HG03045 (cell line): ENCODE data around the gene CCDC54.
"Not testable (repeated sequence)": the region's sequence is repeated elsewhere in the genome, so short reads cannot be mapped to it uniquely, and the experiment has no call there.

Source experiments
- ATAC-seq: cut with Tn5 transposase; IDR thresholded peaks from one replicate; pipeline ENCODE4 v1.9.1; 2021; ENCODE audit warnings: mild to moderate bottlenecking, moderate library complexity; ENCODE audit not compliant: unreplicated experiment

Gene CCDC54

DNA sequence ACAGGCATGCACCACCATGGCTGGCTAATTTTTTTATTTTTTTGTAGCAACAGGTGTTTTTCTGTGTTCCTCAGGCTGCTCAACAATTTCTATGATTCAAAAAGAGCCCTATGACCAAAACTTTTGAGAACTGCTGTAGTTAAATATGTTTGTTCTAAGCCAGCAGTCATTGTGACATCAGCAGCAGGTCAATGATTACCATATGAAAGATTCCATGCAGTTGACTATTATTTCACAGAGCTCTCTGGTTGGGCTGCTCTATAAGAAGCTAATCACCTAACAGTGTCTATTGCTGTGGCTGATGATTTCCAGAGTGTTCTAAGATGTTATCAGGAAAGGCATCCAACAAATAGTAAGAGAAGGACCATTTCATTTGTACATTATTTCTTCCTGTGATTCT is at the start of gene CCDC54:
Gene CCDC54, plus strand, starts transcription at position 289 of the 400 bp plus-strand sequence. CDS start 149 bp downstream, outside the sequence.
- ATAC-seq: no peak

DNA sequence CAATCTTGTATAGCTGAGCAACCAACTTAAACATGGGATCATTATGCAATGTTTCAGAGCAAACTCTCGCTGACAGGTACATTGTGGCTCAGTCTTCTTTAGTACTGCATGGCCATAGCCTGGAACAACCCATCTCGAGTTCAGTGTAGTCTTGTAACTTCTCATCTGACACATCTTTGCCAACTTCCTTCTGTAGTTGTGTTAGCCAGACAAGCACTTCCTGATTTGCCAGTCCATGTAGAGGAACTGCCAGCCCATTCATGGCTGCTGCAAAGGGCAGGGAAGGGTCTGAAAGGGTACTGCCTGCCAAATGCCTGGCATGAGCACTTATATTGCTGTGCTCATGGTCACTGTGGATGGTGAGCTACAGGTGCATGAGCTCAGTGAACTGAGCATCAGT is 49.2 kb upstream of the CCDC54 start:
- no peak for ATAC-seq

DNA sequence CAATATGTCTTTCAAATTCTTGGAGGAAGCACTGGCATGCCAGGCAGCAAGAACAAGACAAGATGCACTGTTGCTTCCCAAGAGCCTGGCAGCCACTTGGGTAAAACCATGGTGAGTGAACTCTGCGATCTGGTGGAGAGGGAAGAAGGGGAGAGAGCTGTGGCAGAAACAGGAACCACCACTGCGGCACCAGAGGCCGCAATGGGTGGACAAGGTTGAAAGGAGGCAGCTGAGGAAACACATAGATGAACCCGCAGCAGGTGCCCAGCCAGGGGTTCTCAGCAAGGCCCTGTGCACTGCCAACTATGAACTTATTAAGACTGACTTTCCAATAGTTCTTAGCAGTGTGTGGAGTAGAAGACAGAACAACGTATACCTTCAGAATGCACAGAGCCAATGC is 48.2 kb upstream of the CCDC54 start:
- ATAC-seq: no peak

DNA sequence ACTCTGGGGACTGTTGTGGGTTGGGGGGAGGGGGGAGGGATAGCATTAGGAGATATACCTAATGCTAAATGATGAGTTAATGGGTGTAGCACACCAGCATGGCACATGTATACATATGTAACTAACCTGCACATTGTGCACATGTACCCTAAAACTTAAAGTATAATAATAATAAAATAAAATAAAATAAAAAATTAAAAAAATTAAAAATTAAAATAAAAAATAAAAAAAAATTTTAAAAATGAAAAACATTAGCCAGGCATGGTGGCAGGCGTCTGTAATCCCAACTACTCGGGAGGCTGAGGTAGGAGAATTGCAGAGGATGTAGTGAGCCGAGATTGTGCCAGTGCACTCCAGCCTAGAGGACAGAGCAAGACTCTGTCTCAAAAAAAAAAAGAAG is 37.5 kb upstream of the CCDC54 start:
- not testable (repeated sequence) for ATAC-seq

DNA sequence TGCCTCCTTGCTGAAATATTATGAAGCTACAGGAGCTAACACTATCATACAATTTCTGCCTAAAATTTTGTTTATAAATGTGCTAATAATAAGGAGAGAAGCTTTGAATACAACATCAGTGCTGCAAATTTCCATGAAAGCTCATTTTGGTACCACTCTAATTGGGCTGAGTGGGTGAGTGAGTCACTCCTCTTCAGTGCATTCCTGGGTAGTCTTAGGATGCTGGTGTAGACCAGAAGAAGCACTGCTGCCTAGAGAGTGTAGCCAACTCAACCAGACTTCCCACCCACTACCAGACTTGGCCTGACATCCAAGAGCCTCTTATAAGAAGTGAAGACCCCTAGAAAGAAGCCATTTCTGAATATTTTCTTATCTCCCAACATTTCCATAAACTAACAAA is 32.5 kb upstream of the CCDC54 start:
- ATAC-seq: no peak

DNA sequence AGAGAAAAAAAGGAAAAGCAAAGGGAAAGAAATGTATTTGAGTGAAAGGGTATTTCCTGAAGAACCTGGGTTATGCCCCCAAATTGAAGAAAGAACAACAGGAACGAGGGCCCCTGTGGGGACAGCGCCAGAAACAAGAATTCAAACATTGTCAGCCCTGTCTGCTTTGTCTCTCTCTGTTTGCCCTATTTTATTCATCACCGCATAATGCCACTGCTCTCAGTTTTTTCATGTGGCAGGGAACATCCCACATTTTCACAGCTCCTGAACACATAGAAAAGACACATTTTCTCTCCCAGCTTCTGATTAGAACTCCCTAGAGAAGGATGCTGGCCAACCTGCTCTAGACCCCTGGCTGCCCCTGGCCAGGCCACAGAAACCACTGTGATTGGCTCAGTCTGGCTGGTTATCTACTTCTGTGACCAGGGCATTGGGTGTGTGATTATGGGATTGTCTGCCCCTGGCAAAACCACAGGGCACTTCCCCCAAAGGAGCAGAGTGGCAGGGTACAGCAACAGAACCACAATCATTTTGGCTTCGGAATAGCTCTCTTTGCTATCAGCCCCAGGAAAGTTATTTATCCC is 31.3 kb upstream of the CCDC54 start:
- ATAC-seq: no peak

DNA sequence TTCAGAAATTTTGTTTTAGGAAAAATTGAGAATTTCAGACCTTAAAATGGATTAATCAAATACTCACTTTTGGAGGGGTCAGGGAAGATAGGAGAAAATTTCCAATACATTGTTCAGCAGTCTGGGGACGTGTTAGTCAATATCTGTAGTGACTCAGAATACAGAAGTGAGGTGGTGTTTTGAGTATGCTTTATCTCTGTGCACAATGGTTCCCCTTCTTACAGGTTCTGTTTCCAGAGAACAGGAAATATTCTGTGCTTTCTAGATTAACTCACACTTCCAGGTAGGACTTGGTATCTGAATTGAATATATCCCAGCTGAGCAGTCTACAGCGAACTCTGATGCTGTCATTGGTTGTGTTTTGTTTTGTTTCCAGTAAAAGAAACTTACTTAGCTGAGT is 30.7 kb upstream of the CCDC54 start:
- ATAC-seq: no peak

DNA sequence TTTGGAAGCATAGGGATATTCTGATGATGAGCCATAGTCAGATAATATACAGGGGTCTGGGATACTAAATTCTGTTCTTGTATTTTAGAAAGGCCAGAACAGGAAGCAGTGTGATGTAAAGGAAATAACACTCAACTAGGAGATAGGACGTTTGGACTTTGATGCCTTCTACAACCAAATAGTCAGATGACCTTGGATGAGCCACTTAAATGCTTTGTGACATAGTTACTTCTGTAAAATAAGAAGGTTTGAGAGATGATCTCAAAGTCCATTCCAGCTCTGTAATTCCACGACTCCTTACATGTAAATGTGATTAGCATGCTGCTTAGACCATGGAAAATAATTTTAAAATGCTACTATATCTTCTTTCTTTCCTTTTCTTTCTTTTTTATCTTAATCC is 29.5 kb upstream of the CCDC54 start:
- ATAC-seq: no peak

DNA sequence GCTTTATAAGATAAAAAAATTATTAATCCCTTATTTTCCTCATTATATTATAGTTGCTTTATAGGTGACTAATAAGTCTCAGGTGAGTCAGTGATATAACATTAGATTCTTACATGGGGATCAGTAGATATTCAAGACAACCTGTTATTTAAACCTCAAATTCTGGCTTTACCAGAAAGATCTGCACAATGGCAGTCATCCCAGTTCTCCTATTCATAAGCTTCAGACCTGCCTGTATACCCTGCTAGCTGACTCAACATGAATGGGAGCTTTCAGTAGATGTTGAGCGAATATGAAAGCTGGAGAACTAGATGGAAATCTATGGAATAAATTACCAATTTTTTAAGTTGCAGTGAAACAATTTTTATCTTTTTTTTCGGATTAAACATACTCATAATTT is 20.5 kb upstream of the CCDC54 start:
- no peak for ATAC-seq

DNA sequence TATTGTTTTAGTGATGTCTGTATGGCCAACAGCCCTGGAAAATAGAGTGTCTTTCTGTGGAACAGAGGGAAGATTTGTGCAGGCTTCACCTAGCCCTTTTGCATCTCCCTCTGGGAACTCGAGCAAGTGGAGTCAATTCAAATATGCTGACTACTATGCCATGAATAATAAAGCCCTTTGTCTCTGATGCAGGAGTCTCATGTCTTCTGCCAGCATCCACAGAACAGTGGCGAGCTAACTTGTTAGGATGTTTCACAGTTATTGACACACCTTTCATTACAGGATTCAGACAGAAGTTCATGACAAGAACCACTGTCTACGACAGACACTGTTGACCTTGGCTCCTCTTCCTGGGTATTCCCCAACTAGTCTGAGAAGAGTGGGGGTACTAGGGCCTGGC is 15.6 kb upstream of the CCDC54 start:
- ATAC-seq: no peak

DNA sequence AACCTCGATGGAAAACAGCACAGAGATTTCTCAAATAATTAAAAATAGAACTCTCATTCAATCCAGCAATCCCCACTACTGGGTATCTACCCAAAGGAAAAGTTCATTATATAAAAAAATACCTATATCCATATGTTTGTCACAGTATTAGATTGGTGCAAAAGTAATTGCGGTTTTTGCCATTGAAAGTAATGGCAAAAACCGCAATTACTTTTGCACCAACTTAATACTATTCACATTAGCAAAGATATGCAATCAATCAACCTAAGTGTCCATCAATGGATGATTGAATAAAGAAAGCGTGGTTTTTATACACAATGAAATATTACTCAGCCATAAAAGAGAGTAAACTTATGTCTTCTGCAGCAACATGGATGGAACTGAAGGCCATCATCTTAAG is 12.2 kb upstream of the CCDC54 start:
- ATAC-seq: no peak

DNA sequence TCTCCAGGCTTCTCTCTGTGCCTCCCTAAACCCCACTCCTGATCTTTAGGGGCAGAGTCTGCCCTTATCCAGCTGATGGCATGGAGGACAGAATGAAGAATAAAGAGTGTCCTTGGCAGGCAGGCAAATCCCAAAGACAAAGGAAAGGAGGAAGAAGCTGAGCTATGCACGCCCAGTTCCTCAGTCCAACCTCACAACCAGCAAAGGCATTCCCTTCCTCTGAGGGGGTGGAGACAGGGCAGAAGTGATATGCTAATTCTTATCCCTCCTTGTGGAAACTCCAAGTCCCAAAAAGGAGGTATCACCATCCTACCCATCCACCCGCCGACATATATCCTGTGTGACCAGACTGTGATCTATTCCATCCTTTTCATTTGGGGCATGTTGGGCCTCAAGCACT is 10.5 kb upstream of the CCDC54 start:
- no peak for ATAC-seq

DNA sequence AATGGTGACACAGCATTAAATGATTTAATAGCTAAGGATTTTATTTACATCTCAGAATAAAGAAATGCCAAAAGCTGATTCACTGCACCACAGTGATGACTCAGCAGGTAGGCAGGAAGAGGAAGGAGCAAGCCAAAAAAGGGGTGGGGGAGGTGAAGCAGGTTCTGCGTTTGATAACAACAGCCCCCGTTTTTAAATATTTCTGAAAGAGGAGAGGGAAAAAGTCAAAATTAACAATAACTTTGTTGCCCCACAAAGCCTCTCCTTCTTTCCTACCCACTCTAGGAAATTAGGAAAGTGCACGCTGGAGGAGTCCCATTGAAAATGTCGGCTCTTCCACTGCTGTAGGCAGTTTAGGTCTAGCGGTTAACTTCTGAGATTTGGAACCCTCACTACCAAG is 9.9 kb upstream of the CCDC54 start:
- ATAC-seq: no peak

DNA sequence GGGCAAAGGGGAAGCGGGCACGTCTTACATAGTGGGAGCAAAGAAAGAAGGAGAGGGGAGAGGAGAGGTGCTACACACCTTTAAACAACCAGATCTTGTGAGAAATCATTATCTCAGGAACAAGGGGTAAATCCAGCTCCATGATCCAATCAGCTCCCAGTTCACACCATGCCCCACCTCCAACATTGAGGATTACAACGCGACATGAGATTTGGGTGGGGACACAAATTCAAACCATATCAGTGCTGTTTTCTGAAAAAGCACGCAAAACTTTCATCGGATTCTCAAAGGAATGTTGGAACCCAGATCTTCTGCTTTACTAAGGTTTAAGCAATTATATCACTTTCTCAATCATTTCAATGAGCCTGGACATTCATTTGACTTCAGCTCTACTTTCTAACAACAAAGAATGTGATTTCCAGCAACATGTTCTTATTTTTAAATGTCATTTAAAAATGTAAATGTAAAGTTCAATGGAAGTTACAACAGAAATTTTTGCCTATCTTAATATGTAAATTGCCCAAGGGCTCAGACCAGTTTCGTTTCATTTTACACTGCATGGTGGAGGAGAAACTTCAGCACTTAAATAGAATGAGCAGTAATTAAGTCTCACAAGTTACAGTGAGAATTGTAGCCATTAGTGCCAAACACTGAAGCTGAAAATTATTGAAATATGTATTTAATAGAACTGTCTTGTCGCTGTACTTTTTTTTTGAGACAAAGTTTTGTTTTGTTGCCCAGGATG is 8.4 kb upstream of the CCDC54 start:
- ATAC-seq: no peak

DNA sequence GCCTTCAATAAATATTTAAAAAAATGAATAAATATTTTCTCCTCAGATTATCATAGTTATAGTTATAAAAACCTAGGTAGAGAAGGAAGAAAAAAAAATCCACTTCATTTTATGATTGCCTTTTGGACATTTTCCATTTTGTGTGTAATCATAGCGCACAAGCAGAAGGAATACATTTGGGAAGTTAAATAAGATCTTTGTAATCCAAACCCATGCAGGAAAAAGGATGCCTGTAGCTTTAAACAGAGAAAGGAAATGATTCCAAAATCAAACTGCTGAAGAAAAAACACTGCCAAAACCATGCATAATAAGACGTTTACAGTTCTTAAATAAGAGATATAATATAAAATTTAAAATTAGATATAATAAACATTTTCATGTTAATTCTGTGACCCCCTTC is 7.4 kb upstream of the CCDC54 start:
- no peak for ATAC-seq

DNA sequence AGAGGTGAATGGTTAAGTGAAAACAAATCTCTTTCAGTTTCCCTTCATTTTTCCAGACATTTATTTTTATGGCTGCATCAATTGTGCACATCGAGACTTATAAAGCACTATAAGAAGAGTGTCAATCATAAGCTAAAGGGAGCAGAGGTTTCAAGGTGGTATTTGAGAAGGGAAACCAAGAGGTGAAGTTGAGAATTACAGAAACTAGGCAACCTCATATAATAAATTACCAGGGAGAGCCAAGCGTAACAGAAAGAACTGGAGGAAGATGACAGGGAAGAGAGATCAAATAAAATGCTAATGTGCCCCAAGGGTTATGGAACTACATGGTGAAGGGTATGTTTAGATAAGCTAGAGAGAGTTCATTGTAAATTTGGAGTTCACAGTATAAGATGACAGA is 6.3 kb upstream of the CCDC54 start:
- ATAC-seq: no peak

DNA sequence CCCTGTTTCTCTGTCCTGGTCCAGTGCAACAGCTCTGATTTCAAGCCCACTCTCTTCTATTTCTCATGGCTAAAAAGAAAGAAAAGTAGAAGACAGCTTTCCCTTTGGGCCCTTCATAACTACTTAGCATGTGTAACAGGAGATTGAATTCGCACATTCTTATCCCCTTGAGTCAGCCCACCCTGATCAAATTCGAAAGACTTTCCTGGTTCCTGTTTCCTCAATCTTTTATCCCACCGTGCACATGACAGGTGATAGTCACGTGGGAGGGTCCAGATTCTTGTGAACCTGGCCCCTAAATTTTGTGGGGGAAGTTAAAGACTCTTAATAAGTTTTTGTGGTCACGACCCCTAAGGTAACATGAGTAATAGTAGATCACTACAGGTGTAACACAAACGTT is 4.7 kb upstream of the CCDC54 start:
- no peak for ATAC-seq

DNA sequence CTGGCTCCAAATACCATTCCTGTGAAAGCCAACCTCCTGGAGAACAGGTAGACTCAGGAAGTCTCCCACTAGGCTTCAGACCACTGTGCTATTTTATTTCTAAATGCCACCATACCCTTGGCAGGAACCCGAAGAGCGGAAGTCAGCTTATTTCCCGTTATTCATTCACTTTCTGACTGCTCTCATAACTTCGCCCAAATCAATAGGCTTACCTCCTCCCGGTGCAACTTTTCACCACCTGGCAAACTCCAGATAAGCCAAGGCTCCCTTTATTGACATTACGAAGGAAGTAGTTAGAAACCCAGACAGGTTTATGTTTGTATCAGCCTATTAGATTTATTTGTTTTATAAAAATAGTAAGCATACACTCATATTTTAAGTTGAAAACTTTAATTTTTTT is 3.3 kb upstream of the CCDC54 start:
- no peak for ATAC-seq

DNA sequence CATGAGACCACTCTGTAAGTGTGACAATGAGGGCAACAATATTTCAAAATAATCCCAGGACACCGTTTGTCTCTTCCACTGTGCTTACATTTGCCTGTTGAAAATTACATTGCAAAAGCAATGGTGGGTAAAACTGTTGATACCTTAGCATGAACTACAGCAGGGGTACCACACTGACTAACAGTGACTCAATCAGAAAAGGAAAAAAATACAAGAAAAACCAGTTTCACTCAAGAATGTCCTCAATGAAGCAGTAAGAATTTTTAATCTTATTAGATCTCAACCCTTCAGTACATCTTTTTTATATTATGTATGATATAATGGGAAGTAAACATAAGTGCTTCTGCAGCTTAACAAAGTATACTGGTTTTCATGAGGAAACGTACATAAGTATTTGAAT is 1.6 kb upstream of the CCDC54 start:
- ATAC-seq: no peak

DNA sequence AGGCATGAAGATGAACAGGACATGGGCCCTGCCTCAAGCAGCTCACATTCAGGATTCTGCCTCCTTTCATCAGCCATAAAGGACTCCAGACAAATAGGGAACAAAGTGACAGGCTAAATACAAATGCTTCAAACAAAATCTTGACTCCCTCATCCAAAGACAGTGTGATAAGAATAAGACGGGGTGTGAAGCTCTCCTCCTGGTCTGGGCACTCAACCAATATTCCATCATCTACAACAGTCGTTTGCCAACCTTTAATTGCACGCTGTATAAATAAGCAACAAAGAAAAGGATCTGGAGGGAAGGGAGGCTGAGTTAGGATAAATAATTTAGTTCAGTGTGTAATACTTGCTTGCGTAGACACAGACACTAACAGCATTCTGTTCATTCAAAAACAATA is 5.4 kb downstream of the CCDC54 start:
- no peak for ATAC-seq

DNA sequence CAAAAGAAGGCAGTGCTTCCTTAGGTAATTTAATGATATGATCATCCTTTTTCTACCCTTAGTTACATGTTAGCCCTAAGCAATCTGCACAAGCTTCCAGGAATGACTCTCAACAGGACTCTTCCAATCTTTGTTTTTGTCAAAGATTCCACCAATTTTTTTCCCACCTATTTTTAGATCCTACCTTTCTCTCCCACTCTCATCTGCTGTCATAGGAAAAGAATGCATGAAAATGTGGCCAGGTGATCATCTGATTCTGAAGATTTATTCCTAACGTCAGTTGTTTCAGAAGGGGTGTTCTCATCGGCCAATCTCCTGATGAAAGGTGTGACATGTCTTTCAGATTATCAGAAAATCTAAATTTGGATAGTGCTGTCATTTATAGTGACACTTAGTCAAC is 7.2 kb downstream of the CCDC54 start:
- ATAC-seq: no peak

DNA sequence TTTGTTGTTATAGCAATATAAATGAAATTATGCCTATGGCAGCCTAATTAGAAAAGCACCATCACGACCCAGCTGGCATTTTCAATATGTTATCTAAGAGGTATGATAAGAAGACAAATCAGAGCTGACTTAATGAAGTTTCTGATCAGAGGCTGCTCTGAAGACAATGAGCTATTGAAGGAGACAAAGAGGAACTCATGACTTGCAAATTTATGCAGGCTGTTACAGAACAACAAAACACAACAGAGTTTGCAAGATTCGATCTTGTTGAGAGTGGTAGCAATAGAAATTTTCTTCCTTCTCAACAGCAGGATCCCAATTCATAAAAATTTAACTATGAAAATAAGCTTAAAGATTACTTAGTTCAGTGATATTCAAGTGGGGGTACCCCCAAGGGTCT is 7.7 kb downstream of the CCDC54 start:
- no peak for ATAC-seq

DNA sequence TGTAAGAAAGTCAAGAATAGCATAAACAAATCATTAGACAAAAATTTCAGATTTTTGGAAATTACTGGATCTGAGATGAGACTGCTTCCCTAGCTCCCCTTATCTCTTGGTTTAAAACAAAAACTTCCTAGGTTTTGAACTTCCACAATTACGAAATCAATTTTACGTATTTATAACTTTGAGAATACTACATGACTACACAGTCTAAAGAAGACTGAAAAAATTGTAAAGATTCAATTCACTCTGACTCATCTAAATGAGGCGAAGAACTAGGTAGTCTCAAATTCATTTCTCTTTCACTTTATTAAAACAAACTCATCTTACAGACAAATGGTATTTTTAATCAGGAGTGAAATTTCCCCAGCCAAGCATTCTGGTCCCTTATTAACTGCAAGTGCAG is 10.3 kb downstream of the CCDC54 start:
- no peak for ATAC-seq
